Measurements from ENCODE around the gene SPRR2D.

DNA sequence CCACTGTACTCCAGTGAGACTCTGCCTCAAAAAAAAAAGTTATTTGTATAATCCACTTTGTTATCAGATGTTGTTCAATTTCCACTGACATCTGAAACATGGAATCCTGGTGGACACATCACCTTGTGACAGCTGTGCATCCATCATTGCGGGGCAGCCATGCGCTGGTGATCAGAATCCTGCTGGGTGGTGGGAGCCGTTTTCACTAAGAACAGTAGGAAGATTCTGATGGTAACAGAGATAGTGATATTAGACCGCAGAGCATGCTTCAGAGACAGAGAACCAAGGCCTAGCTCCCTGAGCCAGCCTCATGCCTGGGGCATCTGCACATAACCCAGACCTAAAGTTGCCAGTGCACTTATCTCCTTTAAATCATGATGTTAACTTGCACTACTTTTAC lies 42.4 kb downstream of the SPRR2D start:
- TF ChIP-seq, protein P1, sequence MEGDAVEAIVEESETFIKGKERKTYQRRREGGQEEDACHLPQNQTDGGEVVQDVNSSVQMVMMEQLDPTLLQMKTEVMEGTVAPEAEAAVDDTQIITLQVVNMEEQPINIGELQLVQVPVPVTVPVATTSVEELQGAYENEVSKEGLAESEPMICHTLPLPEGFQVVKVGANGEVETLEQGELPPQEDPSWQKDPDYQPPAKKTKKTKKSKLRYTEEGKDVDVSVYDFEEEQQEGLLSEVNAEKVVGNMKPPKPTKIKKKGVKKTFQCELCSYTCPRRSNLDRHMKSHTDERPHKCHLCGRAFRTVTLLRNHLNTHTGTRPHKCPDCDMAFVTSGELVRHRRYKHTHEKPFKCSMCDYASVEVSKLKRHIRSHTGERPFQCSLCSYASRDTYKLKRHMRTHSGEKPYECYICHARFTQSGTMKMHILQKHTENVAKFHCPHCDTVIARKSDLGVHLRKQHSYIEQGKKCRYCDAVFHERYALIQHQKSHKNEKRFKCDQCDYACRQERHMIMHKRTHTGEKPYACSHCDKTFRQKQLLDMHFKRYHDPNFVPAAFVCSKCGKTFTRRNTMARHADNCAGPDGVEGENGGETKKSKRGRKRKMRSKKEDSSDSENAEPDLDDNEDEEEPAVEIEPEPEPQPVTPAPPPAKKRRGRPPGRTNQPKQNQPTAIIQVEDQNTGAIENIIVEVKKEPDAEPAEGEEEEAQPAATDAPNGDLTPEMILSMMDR (IDR thresholded peaks at IDR 0.05), result no peak
- TF ChIP-seq POLR2A (IDR thresholded peaks at IDR 0.05), result no peak
